Natural killer cell (primary cell): ENCODE data around the gene TMEM31. TPM values are rescaled to one million over a fixed set of nuclear protein-coding genes. Genes with fewer than 3 reads are reported as not detected.

Experiments used
- ATAC-seq, 3 donors: fragments of 150-1000 bp in 2 of 3; fragments of 200-7000 bp in 1 of 3; cut with Tn5 transposase; 1 replicate in 1 of 3; 2 replicates in 2 of 3; pipeline ENCODE4 v1.10.0; 2021; ENCODE audit warnings: mild to moderate bottlenecking in 2 of 3, moderate library complexity in 2 of 3
- DNase-seq, 2 donors: peaks; one replicate each; pipeline versions ENCODE4 v3.0.0 to v3.0.0-alpha.2; 2013 to 2021; ENCODE audit warnings: mixed read lengths in 1 of 2
- H3K27ac ChIP-seq: one replicate; pipeline ENCODE4 v1.5.1; 2013; ENCODE audit warnings: mild to moderate bottlenecking, low read length
- H3K27me3 ChIP-seq: one replicate; pipeline ENCODE4 v1.6.1; 2013; ENCODE audit warnings: low read length; ENCODE audit not compliant: control insufficient read depth, insufficient read depth
- H3K36me3 ChIP-seq: one replicate; pipeline ENCODE4 v1.6.1; 2013; ENCODE audit warnings: low read length; ENCODE audit not compliant: control insufficient read depth, insufficient read depth
- H3K4me1 ChIP-seq: one replicate; pipeline ENCODE4 v1.6.1; 2013; ENCODE audit warnings: low read length; ENCODE audit not compliant: control insufficient read depth, insufficient read depth
- H3K4me3 ChIP-seq: one replicate; pipeline ENCODE4 v1.5.1; 2013; ENCODE audit warnings: low read length
- H3K9me3 ChIP-seq: one replicate; pipeline ENCODE4 v1.6.1; 2013; ENCODE audit warnings: low read length; ENCODE audit not compliant: control insufficient read depth, insufficient read depth
- H3K27ac Mint-ChIP-seq, 2 donors: one replicate each; pipeline ENCODE4 v1.8.0; 2022; ENCODE audit warnings: mild to moderate bottlenecking in 2 of 2, mixed read lengths in 2 of 2, moderate library complexity in 1 of 2
- H3K27me3 Mint-ChIP-seq, 2 donors: one replicate each; pipeline ENCODE4 v1.8.0; 2022; ENCODE audit warnings: low read depth in 2 of 2, mixed read lengths in 2 of 2
- H3K36me3 Mint-ChIP-seq: one replicate; pipeline ENCODE4 v1.8.0; 2022; ENCODE audit warnings: mixed read lengths
- H3K4me1 Mint-ChIP-seq, 2 donors: one replicate each; pipeline ENCODE4 v1.8.0; 2022; ENCODE audit warnings: mixed read lengths in 2 of 2
- H3K4me3 Mint-ChIP-seq: one replicate; pipeline ENCODE4 v1.8.0; 2022; ENCODE audit warnings: mild to moderate bottlenecking, moderate library complexity, mixed read lengths
- H3K9me3 Mint-ChIP-seq, 2 donors: one replicate each; pipeline ENCODE4 v1.8.0; 2022; ENCODE audit warnings: mixed read lengths in 2 of 2
- WGBS: methylation state at CpG from one replicate; pipeline ENCODE4 v1.1.7; 2013; ENCODE audit warnings: missing lambda C conversion rate; ENCODE audit not compliant: insufficient coverage; 5-methylcytosine and 5-hydroxymethylcytosine counted together
- intact Hi-C: fragments of 100-400 bp; cut with micrococcal nuclease; formaldehyde crosslinking; loops from one replicate; pipeline ENCODE4 v1.14.2; 2022
- total RNA-seq, 4 donors: library from RNA; stranded (reverse); fragments of 120-200 nt in 1 of 4; gene quantifications; one replicate each; pipeline versions ENCODE4 v1.2.3 to v1.2.4, GENCODE V29; 2013 to 2022
- TF ChIP-seq, protein P1 (sequence below): fragments of 200-600 bp; IDR thresholded peaks from one replicate; pipeline ENCODE4 v1.8.0; 2022; ENCODE audit warnings: antibody characterized with exemption

Gene TMEM31
- total RNA-seq, 3 donors from 2014 or later (not counting 1 experiment from before 2014, with no cell fraction given): not detected

GRCh38 chrX:103737696-103738095, 27.0 kb downstream of the TMEM31 start:
- Mint-ChIP-seq H3K36me3 (no peaks in the 10 kb centered on the region), H3K27me3 (peaks cover 0 to 7% of the 10 kb centered on the region in 2 donors), H3K4me1 (no peaks in the 10 kb centered on the region), H3K27ac (no peak overlapping the region), H3K9me3 (no peaks in the 10 kb centered on the region), H3K4me3 (no peak overlapping the region)
- H3K36me3 ChIP-seq: no peaks in the 10 kb centered on the region
- TF ChIP-seq, protein P1, sequence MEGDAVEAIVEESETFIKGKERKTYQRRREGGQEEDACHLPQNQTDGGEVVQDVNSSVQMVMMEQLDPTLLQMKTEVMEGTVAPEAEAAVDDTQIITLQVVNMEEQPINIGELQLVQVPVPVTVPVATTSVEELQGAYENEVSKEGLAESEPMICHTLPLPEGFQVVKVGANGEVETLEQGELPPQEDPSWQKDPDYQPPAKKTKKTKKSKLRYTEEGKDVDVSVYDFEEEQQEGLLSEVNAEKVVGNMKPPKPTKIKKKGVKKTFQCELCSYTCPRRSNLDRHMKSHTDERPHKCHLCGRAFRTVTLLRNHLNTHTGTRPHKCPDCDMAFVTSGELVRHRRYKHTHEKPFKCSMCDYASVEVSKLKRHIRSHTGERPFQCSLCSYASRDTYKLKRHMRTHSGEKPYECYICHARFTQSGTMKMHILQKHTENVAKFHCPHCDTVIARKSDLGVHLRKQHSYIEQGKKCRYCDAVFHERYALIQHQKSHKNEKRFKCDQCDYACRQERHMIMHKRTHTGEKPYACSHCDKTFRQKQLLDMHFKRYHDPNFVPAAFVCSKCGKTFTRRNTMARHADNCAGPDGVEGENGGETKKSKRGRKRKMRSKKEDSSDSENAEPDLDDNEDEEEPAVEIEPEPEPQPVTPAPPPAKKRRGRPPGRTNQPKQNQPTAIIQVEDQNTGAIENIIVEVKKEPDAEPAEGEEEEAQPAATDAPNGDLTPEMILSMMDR: no peak
- no peaks in the 10 kb centered on the region for H3K4me1 ChIP-seq
- intact Hi-C loops: no loop called here
- ATAC-seq: no peak
- no peak overlapping the region for H3K27ac ChIP-seq
- H3K4me3 ChIP-seq: no peak overlapping the region
- no peaks in the 10 kb centered on the region for H3K9me3 ChIP-seq
- no peaks in the 10 kb centered on the region for H3K27me3 ChIP-seq
- DNase-seq: no peak

DNA sequence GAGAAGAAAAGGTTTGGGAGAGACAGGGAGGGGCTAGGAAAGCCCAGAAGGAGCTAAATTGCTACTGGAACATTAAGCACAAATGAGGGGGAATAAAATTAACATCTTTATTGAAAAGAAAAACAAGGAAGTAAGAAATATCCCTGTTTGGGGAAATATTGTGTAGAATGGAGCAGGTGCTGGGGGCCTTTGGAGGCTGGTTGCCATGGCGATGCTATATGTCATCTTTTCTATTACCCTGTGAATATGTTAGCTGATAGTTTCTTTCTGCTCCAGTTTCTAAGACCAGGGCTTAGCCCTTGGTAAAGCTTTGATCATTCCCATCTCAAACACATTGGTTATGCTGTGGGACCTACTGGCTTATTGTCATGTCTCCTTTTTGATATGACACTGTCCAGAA, 28.7 kb downstream of the TMEM31 start:
- Mint-ChIP-seq H3K9me3 (no peaks in the 10 kb centered on the region), H3K27me3 (no peaks in the 10 kb centered on the region), H3K36me3 (no peaks in the 10 kb centered on the region), H3K4me3 (no peak overlapping the region), H3K27ac (no peak overlapping the region), H3K4me1 (no peaks in the 10 kb centered on the region)
- intact Hi-C loops: no loop called here
- Histone ChIP-seq H3K27ac (no peak overlapping the region), H3K9me3 (no peaks in the 10 kb centered on the region), H3K36me3 (no peaks in the 10 kb centered on the region), H3K4me3 (no peak overlapping the region), H3K4me1 (no peaks in the 10 kb centered on the region), H3K27me3 (no peaks in the 10 kb centered on the region)
- DNase-seq (no peak), ATAC-seq (no peak)
- 83% methylated on average over 1 of the region's 1 CpG for WGBS
- TF ChIP-seq, protein P1: no peak

DNA sequence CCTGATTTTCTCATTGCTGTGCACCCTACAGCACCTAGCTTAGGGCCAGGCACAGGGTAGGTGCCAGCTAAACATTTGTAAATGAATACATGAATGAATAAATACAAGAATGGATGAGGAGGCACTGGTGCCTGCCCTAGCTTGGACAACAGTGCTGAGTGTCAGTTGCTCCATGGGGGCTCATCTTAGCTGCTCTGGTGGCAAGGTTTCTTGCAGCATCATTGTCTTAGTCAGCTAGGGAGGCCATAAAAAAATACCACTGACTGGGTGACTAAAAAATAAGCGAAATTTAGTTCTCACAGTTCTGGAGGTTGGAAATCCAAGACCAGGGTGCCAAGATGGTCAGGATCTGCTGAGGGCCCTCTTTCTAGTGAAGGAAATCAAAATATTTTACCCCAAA, 31.2 kb downstream of the TMEM31 start:
- H3K4me3 Mint-ChIP-seq: no peak overlapping the region
- H3K4me3 ChIP-seq: no peak overlapping the region
- intact Hi-C loops: no loop called here
- H3K9me3 Mint-ChIP-seq: no peaks in the 10 kb centered on the region
- TF ChIP-seq, protein P1: no peak
- no peaks in the 10 kb centered on the region for H3K4me1 Mint-ChIP-seq
- no peak overlapping the region for H3K27ac ChIP-seq
- no peaks in the 10 kb centered on the region for H3K36me3 Mint-ChIP-seq
- H3K27ac Mint-ChIP-seq: no peak overlapping the region
- no peaks in the 10 kb centered on the region for H3K27me3 ChIP-seq
- no peaks in the 10 kb centered on the region for H3K4me1 ChIP-seq
- DNase-seq: no peak
- no peaks in the 10 kb centered on the region for H3K36me3 ChIP-seq
- 71% methylated on average over 1 of the region's 1 CpG for WGBS
- H3K27me3 Mint-ChIP-seq: no peaks in the 10 kb centered on the region
- no peak for ATAC-seq
- H3K9me3 ChIP-seq: no peaks in the 10 kb centered on the region

DNA sequence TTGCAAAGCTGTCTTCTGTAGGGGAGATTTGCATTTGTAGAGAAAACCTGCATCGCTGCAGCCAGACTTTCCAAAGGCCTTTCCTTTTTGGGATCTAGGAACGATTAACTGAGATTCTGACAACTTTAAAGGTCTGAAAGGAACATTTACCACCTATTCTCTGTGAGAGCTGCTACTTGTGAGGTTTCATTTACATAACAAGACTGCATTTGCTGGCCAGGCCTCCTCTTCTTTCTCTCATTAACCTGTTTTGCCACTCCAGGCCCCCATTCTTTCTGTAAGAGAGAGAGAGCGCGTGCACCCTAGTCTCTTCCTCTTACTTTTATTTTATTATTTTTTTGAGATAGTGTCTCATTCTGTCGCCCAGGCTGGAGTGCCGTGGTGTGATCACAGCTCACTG, 31.6 kb downstream of the TMEM31 start:
- H3K36me3 Mint-ChIP-seq: no peaks in the 10 kb centered on the region
- no peaks in the 10 kb centered on the region for H3K27me3 Mint-ChIP-seq
- 100% methylated on average over 1 of the region's 6 CpGs for WGBS
- H3K4me1 Mint-ChIP-seq: no peaks in the 10 kb centered on the region
- TF ChIP-seq, protein P1: no peak
- Histone ChIP-seq H3K4me1 (no peaks in the 10 kb centered on the region), H3K9me3 (no peaks in the 10 kb centered on the region), H3K27ac (no peak overlapping the region), H3K4me3 (no peak overlapping the region), H3K36me3 (no peaks in the 10 kb centered on the region), H3K27me3 (no peaks in the 10 kb centered on the region)
- no peak for ATAC-seq
- no peaks in the 10 kb centered on the region for H3K9me3 Mint-ChIP-seq
- H3K4me3 Mint-ChIP-seq: no peak overlapping the region
- no peak overlapping the region for H3K27ac Mint-ChIP-seq
- no peak for DNase-seq
- intact Hi-C loops: no loop called here
